GM12892 (cell line): ENCODE data around the gene SNX5.

Source experiments
- POLR2A ChIP-seq: IDR thresholded peaks from 2 replicates; pipeline ENCODE4 v1.6.1; 2011; ENCODE audit warnings: low read depth, low read length, control low read depth
- TAF1 ChIP-seq: IDR thresholded peaks from 2 replicates; pipeline ENCODE4 v1.6.1; 2011; ENCODE audit warnings: low read depth, mild to moderate bottlenecking, control low read depth, low read length, borderline replicate concordance

- TF ChIP-seq TAF1 (no peak), POLR2A (no peak)
Measured at GRCh38 chr20:17892189-17892938, 76.2 kb downstream of the SNX5 start.
